HEK293T (cell line): ENCODE measurements around the gene PDE7B.

Experiments used
- CTCF ChIA-PET: fragments of 350-600 bp; formaldehyde crosslinking; extraction: SDS; loops from one replicate; lab custom pipeline; 2021; ENCODE audit warnings: antibody characterized with exemption, inconsistent platforms; lab: Yijun Ruan, JAX
- POLR2A ChIA-PET: fragments of 350-600 bp; formaldehyde crosslinking; extraction: SDS; loops from one replicate; lab custom pipeline; 2020; ENCODE audit warnings: antibody characterized with exemption, inconsistent platforms; lab: Yijun Ruan, JAX
- DNase-seq: peaks from one replicate; pipeline ENCODE4 v3.0.0; 2012; ENCODE audit warnings: mixed read lengths; ENCODE audit errors: extremely low spot score
- ARNT ChIP-seq: fragments of 450-650 bp; IDR thresholded peaks from 2 replicates; pipeline ENCODE4 v1.6.1; 2017; ENCODE audit warnings: mild to moderate bottlenecking
- BHLHE40 ChIP-seq: fragments of 450-650 bp; IDR thresholded peaks from 2 replicates; pipeline ENCODE4 v1.6.1; 2016; ENCODE audit warnings: mild to moderate bottlenecking, moderate library complexity, borderline replicate concordance
- CTBP1 ChIP-seq: fragments of 450-650 bp; IDR thresholded peaks from 2 replicates; pipeline ENCODE4 v1.6.1; 2016; ENCODE audit warnings: borderline replicate concordance
- ELF4 ChIP-seq: fragments of 450-650 bp; IDR thresholded peaks from 2 replicates; pipeline ENCODE4 v1.6.1; 2017; ENCODE audit warnings: antibody characterized with exemption
- FOXA1 ChIP-seq: fragments of 450-650 bp; IDR thresholded peaks from 2 replicates; pipeline ENCODE4 v1.6.1; 2016; ENCODE audit warnings: mild to moderate bottlenecking
- FOXK2 ChIP-seq: fragments of 450-650 bp; IDR thresholded peaks from 2 replicates; pipeline ENCODE4 v1.6.1; 2016; ENCODE audit warnings: mild to moderate bottlenecking
- FOXM1 ChIP-seq: fragments of 450-650 bp; IDR thresholded peaks from 2 replicates; pipeline ENCODE4 v1.6.1; 2017; ENCODE audit warnings: mild to moderate bottlenecking, borderline replicate concordance
- HDGF ChIP-seq: fragments of 450-650 bp; IDR thresholded peaks from 2 replicates; pipeline ENCODE4 v1.6.1; 2017; ENCODE audit warnings: antibody characterized with exemption, borderline replicate concordance
- L3MBTL2 ChIP-seq: fragments of 450-650 bp; conservative IDR thresholded peaks from 2 replicates; pipeline ENCODE4 v1.6.1; 2016; ENCODE audit warnings: mild to moderate bottlenecking
- LEF1 ChIP-seq: fragments of 450-650 bp; IDR thresholded peaks from 2 replicates; pipeline ENCODE4 v1.6.1; 2017; ENCODE audit warnings: mild to moderate bottlenecking, borderline replicate concordance
- NFRKB ChIP-seq: fragments of 450-650 bp; IDR thresholded peaks from 2 replicates; pipeline ENCODE4 v1.6.1; 2016; ENCODE audit warnings: mild to moderate bottlenecking, moderate library complexity
- SP1 ChIP-seq: fragments of 450-650 bp; IDR thresholded peaks from 2 replicates; pipeline ENCODE4 v1.6.1; 2017
- SUZ12 ChIP-seq: fragments of 450-650 bp; IDR thresholded peaks from 2 replicates; pipeline ENCODE4 v1.6.1; 2016; ENCODE audit warnings: mild to moderate bottlenecking
- TARDBP ChIP-seq: fragments of 450-650 bp; IDR thresholded peaks from 2 replicates; pipeline ENCODE4 v1.6.1; 2016
- ZNF384 ChIP-seq: fragments of 450-650 bp; IDR thresholded peaks from 2 replicates; pipeline ENCODE4 v1.6.1; 2016
- TF ChIP-seq, protein P1 (sequence below): fragments of 450-650 bp; IDR thresholded peaks from 2 replicates; pipeline ENCODE4 v1.6.1; 2016

Gene PDE7B

DNA sequence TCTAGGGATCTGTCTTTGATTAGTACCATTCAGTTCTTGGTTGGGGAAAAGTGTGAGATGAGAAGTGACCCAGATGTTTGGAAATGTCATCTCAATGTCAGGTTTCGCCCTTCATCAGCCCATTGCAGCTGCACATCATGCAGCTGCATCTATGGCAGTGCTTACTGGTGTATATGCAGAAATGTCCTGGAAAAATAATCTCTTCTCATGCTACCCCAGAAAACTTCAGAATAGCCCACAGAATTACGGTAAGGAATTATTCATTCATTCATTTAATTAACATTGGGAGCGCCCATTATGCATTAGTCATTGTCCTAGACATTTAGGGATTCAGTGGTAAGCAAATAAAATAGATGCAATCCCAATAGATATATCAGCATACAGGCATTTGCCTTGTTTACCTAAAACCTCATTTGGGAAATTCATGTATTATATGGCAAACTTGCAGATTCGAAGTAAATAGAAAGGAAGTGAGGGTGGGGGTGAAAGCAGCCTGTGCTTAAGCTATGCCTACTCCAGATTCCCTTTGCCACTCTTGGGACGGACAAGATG lies 89.2 kb downstream of the PDE7B start:
- TF ChIP-seq FOXK2 (no peak), L3MBTL2 (no peak), SUZ12 (no peak), NFRKB (no peak), ARNT (no peak), ELF4 (no peak), LEF1 (no peak), FOXA1 (no peak), BHLHE40 (no peak)
- CTCF ChIA-PET = interaction anchor here (0.5 kb wide), 1 partner anchor 286 kb away, joined by 3 read pairs; no protein-coding TSS in a partner anchor
- POLR2A ChIA-PET = no interaction called here
- DNase-seq = no peak

DNA sequence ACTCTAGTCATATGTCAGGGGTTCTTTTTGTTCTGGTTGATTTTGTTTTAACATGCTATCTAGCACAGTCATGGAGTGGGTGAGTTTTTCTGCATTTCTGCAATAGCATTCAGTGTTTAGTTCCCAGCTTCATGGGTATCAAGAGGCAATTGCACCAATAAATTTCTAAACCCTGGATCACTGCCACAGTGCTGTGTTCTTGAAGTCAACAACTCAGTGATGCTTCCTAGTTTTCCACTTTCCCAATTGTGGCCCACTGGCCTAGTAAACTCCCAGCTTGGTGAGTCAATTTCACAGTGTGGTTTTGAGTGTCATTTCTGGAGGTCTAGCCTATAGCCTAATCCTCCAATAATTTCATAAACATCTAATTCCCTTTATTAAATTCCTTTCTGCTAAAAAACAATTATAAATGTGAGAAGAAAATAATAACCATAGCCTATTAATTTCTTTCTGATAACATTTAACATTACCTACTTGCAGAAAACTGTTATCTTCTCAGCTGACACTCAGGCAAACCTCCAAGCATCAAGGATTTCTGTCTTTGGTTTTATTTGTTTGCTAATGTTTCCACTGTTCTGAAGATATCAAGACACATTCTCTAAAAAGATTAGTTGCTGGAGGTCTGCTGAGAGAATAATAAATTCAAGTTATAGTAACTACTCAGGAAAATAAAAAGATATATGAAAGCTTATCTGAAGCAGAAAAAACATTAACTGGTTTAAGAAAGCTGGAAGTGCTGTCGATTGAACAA lies 89.9 kb downstream of the PDE7B start:
- no peak for DNase-seq
- TF ChIP-seq ELF4 (no peak), SUZ12 (no peak), FOXM1 (no peak), LEF1 (no peak), CTBP1 (no peak), HDGF (no peak)
- ChIA-PET POLR2A (no interaction called here), CTCF (interaction anchor here (0.6 kb wide), 1 partner anchor 262 kb away, joined by 3 read pairs; no protein-coding TSS in a partner anchor)

DNA sequence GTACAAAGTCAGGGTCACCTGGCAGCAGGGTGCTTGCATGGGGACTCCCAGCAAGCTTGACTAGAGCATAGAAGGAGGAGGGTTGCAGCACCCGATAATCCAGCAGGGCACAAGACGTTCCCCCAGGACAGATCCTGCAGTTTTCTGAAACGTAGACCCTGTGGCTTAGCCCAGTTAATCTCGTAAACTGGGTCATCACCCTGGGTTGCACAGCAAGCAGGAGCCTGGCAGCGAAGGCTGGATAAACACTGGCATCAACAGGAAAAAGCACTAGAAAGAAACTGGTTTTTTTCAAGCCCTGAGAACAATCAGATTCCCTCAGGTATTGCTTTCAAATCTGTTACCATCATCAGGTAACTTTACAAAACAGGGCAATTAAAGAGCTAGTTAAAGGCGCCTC lies 92.6 kb downstream of the PDE7B start:
- DNase-seq = no peak
- TF ChIP-seq ARNT (no peak), FOXA1 (no peak), BHLHE40 (no peak), SUZ12 (no peak), NFRKB (no peak), ZNF384 (no peak), TARDBP (no peak), SP1 (no peak), FOXK2 (no peak), HDGF (no peak)
- TF ChIP-seq, protein P1, sequence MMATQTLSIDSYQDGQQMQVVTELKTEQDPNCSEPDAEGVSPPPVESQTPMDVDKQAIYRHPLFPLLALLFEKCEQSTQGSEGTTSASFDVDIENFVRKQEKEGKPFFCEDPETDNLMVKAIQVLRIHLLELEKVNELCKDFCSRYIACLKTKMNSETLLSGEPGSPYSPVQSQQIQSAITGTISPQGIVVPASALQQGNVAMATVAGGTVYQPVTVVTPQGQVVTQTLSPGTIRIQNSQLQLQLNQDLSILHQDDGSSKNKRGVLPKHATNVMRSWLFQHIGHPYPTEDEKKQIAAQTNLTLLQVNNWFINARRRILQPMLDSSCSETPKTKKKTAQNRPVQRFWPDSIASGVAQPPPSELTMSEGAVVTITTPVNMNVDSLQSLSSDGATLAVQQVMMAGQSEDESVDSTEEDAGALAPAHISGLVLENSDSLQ = no peak
- POLR2A ChIA-PET = no interaction called here
- CTCF ChIA-PET = no interaction called here

DNA sequence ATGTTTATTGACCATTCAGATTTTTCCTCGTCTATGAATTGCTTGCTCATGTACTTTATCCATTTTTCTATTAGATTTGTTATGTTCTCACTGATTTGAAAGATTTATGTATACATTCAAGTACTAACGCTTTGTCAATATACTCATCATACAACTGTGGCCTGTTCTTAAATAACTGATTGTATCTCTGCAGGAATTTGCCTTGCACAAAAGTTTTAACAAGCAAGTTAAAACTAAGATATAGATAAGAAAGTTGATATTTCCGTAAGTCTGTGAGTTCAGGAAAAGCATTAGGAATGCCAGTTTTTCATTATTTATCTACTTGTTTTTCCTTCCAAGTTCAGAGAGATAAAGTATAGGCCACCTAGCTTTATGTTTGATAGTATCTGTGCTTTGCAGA lies 95.2 kb downstream of the PDE7B start:
- CTCF ChIA-PET = no interaction called here

DNA sequence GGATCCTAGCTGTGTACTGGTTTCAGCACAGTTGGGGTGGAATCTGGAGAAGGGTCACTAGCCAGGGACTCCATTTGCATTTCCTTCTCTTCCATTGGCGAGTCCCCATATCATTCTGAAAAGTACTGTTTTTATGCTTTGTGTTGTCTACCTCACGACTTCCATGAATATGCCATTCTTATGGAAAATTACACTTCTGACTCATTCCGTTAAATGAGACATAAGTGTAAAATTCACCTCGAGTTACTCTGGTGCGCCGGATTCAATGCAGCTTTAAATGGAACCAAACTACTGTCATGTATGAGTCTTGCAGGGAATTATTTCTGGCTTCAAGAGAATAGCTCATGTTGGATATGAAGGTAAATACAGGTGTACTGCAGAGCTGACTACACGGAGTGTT lies 99.2 kb downstream of the PDE7B start:
- DNase-seq = no peak
- CTCF ChIA-PET = no interaction called here
- POLR2A ChIA-PET = no interaction called here
- TF ChIP-seq FOXM1 (no peak), CTBP1 (no peak), NFRKB (no peak), LEF1 (no peak), BHLHE40 (no peak), FOXK2 (no peak), SUZ12 (no peak), SP1 (no peak), L3MBTL2 (no peak), ARNT (no peak), ELF4 (no peak), TARDBP (no peak), HDGF (no peak), ZNF384 (no peak), FOXA1 (no peak)
- TF ChIP-seq, protein P1 = no peak

More for the DNA sequence above, 95.2 kb downstream of the PDE7B start:
- no peak for DNase-seq
- TF ChIP-seq ARNT (no peak), FOXA1 (no peak), NFRKB (no peak), SUZ12 (no peak), LEF1 (no peak), SP1 (no peak)
- POLR2A ChIA-PET = no interaction called here

DNA sequence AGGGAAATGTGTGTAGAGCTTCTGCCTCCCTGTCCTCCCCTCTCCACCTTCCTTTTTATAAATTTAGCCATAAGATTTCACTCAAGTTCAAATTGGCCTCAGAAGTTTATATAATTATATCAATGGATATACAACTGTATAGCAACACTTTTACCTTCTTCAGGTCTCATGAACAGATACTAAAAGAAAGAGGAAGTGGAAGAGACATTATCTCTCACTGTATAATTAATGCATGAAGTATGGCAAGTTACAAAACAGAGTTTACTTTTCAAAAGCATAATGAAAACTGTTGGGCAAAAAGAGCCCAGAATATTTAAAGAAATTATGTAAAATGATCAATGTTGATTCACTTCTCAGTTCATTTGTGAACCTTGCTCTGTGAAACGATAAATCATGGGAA lies 99.7 kb downstream of the PDE7B start:
- CTCF ChIA-PET = no interaction called here
- TF ChIP-seq SP1 = no peak
- TF ChIP-seq ARNT = no peak
- no peak for TF ChIP-seq BHLHE40
- TF ChIP-seq LEF1 = no peak
- no peak for TF ChIP-seq ZNF384
- POLR2A ChIA-PET = no interaction called here
- DNase-seq = no peak

DNA sequence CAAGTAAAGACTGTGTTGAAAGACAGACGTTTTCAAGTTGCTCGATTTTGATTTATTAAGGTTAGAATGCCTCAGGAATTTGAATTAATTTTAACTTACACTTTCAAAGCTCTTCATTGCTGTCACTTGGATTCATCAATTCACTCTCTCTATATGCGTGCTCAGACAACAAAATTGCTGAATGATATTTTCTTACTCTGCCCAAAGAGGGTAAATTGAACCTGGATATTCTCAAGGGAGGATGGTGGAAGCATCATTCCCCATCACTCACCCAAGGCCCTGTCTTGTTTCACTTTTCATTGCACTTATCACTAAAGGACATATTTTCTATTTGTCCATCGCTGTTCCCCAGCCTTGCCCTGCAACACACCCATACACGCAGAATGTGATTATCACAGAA lies 102.3 kb downstream of the PDE7B start:
- no peak for DNase-seq
- ChIA-PET CTCF (no interaction called here), POLR2A (no interaction called here)
- TF ChIP-seq FOXK2 = no peak
- no peak for TF ChIP-seq ELF4
- no peak for TF ChIP-seq HDGF
- TF ChIP-seq TARDBP = no peak
- TF ChIP-seq ARNT = no peak
- TF ChIP-seq FOXA1 = no peak
- no peak for TF ChIP-seq FOXM1
- no peak for TF ChIP-seq SP1
- no peak for TF ChIP-seq BHLHE40
- TF ChIP-seq, protein P1 = no peak
- no peak for TF ChIP-seq L3MBTL2
- TF ChIP-seq NFRKB = no peak
- no peak for TF ChIP-seq LEF1
- TF ChIP-seq SUZ12 = no peak
- no peak for TF ChIP-seq ZNF384
- TF ChIP-seq CTBP1 = no peak
